ENCODE data around the gene NID2.

- TF ChIP-seq TAF1 (IDR thresholded peaks at IDR 0.05; ENCODE audit: control insufficient read depth, extremely low read depth, insufficient read depth, low read length, severe bottlenecking) (no peak), FOXP1 (CRISPR knock-in tag; IDR thresholded peaks at IDR 0.05) (no peak), L3MBTL2 (IDR thresholded peaks at IDR 0.05) (no peak)
- TF ChIP-seq, protein P1, sequence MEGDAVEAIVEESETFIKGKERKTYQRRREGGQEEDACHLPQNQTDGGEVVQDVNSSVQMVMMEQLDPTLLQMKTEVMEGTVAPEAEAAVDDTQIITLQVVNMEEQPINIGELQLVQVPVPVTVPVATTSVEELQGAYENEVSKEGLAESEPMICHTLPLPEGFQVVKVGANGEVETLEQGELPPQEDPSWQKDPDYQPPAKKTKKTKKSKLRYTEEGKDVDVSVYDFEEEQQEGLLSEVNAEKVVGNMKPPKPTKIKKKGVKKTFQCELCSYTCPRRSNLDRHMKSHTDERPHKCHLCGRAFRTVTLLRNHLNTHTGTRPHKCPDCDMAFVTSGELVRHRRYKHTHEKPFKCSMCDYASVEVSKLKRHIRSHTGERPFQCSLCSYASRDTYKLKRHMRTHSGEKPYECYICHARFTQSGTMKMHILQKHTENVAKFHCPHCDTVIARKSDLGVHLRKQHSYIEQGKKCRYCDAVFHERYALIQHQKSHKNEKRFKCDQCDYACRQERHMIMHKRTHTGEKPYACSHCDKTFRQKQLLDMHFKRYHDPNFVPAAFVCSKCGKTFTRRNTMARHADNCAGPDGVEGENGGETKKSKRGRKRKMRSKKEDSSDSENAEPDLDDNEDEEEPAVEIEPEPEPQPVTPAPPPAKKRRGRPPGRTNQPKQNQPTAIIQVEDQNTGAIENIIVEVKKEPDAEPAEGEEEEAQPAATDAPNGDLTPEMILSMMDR (IDR thresholded peaks at IDR 0.05 in 2 of 3, conservative IDR thresholded peaks at IDR 0.05 in 1 of 3; ENCODE audit: insufficient read depth in 2 of 3, low read depth in 1 of 3, low read length in 3 of 3) = no peak
- TF ChIP-seq, protein P2, sequence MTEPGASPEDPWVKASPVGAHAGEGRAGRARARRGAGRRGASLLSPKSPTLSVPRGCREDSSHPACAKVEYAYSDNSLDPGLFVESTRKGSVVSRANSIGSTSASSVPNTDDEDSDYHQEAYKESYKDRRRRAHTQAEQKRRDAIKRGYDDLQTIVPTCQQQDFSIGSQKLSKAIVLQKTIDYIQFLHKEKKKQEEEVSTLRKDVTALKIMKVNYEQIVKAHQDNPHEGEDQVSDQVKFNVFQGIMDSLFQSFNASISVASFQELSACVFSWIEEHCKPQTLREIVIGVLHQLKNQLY (CRISPR knock-in tag; conservative IDR thresholded peaks at IDR 0.05) = no peak
Measured at GRCh38 chr14:51998348-51998747, 70.5 kb downstream of the NID2 start.

All from K562 (cell line).